ENCODE measurements around the gene DDX3X. TPM values are rescaled to one million over a fixed set of nuclear protein-coding genes. Genes with fewer than 3 reads are reported as not detected.

The DDX3X gene
- total and polyA plus RNA-seq, 9 of the 15 experiments (the other 6 are each of a cell fraction or from before 2014, with no cell fraction given), result 51.3 to 232 (median 138) TPM

DNA sequence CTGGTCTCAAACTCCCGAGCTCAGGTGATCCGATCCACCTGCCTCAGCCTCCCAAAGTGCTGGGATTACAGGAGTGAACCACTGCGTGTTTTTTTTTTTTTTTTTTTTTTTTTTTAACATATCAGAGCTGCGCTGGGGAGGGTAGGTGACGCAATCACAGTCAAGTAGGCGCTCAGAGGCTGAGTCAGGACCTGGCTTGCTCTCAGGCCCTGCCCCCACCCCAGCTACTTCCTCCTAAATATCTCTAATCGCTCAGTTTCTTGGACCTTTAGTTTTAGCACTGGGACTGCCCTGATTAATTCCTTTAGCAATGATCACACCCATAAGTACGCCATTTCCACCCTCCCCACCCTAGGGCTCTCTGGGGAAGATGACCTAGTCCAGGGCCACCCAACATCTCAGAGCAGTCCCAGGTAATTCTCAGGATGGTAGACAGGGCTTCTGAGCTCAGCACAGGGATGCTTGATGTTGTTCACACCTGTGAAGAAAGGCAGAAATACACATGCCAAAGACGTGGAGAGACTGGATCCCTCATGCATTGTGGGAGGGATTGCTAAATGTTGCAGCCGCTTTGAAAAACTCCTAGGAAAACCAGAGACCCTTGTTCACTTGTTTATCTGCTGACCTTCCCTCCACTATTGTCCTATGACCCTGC lies 50.2 kb downstream of the DDX3X start (continued):
- TF ChIP-seq NONO (IDR thresholded peaks at IDR 0.05; ENCODE audit: low read depth in 2 of 2, low read length in 1 of 2) (no peak), SIN3A (IDR thresholded peaks at IDR 0.05; ENCODE audit: borderline replicate concordance in 2 of 2, control insufficient read depth in 1 of 2, low read depth in 2 of 2, low read length in 2 of 2) (no peak), CTBP1 (IDR thresholded peaks at IDR 0.05; ENCODE audit: borderline replicate concordance) (no peak), MCM7 (IDR thresholded peaks at IDR 0.05) (no peak), DIDO1 (tag; IDR thresholded peaks at IDR 0.05; ENCODE audit: low read depth) (no peak), ARID1B (IDR thresholded peaks at IDR 0.05) (peak; percentile 63), ZNF699 (CRISPR knock-in tag; IDR thresholded peaks at IDR 0.05; ENCODE audit: insufficient replicate concordance) (no peak), ETS2 (tag; IDR thresholded peaks at IDR 0.05; ENCODE audit: borderline replicate concordance, poor library complexity, severe bottlenecking) (no peak), CEBPB (tag; IDR thresholded peaks at IDR 0.05) (peak; percentile 97), ZBED1 (IDR thresholded peaks at IDR 0.05) (no peak), MYC (IDR thresholded peaks at IDR 0.05; ENCODE audit: low read depth, low read length) (0 out of 2 replicates have a peak, but pooled peaks have one; percentile 17), MYC (CRISPR knock-in tag; IDR thresholded peaks at IDR 0.05; ENCODE audit: borderline replicate concordance, low read depth) (no peak)
- TF ChIP-seq, protein P1, sequence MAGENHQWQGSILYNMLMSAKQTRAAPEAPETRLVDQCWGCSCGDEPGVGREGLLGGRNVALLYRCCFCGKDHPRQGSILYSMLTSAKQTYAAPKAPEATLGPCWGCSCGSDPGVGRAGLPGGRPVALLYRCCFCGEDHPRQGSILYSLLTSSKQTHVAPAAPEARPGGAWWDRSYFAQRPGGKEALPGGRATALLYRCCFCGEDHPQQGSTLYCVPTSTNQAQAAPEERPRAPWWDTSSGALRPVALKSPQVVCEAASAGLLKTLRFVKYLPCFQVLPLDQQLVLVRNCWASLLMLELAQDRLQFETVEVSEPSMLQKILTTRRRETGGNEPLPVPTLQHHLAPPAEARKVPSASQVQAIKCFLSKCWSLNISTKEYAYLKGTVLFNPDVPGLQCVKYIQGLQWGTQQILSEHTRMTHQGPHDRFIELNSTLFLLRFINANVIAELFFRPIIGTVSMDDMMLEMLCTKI (IDR thresholded peaks at IDR 0.05; ENCODE audit: partially characterized antibody), result no peak
- TF ChIP-seq, protein P2, sequence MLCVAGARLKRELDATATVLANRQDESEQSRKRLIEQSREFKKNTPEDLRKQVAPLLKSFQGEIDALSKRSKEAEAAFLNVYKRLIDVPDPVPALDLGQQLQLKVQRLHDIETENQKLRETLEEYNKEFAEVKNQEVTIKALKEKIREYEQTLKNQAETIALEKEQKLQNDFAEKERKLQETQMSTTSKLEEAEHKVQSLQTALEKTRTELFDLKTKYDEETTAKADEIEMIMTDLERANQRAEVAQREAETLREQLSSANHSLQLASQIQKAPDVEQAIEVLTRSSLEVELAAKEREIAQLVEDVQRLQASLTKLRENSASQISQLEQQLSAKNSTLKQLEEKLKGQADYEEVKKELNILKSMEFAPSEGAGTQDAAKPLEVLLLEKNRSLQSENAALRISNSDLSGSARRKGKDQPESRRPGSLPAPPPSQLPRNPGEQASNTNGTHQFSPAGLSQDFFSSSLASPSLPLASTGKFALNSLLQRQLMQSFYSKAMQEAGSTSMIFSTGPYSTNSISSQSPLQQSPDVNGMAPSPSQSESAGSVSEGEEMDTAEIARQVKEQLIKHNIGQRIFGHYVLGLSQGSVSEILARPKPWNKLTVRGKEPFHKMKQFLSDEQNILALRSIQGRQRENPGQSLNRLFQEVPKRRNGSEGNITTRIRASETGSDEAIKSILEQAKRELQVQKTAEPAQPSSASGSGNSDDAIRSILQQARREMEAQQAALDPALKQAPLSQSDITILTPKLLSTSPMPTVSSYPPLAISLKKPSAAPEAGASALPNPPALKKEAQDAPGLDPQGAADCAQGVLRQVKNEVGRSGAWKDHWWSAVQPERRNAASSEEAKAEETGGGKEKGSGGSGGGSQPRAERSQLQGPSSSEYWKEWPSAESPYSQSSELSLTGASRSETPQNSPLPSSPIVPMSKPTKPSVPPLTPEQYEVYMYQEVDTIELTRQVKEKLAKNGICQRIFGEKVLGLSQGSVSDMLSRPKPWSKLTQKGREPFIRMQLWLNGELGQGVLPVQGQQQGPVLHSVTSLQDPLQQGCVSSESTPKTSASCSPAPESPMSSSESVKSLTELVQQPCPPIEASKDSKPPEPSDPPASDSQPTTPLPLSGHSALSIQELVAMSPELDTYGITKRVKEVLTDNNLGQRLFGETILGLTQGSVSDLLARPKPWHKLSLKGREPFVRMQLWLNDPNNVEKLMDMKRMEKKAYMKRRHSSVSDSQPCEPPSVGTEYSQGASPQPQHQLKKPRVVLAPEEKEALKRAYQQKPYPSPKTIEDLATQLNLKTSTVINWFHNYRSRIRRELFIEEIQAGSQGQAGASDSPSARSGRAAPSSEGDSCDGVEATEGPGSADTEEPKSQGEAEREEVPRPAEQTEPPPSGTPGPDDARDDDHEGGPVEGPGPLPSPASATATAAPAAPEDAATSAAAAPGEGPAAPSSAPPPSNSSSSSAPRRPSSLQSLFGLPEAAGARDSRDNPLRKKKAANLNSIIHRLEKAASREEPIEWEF (CRISPR knock-in tag; IDR thresholded peaks at IDR 0.05), result no peak
- TF ChIP-seq, protein P3, sequence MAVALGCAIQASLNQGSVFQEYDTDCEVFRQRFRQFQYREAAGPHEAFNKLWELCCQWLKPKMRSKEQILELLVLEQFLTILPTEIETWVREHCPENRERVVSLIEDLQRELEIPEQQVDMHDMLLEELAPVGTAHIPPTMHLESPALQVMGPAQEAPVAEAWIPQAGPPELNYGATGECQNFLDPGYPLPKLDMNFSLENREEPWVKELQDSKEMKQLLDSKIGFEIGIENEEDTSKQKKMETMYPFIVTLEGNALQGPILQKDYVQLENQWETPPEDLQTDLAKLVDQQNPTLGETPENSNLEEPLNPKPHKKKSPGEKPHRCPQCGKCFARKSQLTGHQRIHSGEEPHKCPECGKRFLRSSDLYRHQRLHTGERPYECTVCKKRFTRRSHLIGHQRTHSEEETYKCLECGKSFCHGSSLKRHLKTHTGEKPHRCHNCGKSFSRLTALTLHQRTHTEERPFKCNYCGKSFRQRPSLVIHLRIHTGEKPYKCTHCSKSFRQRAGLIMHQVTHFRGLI (CRISPR knock-in tag; IDR thresholded peaks at IDR 0.05), result no peak
